ENCODE measurements around the gene FAM81A. TPM values are rescaled to one million over a fixed set of nuclear protein-coding genes. Genes with fewer than 3 reads are reported as not detected.
A peak's percentile ranks its signal among the peaks of the same experiment; 100 is the strongest.

FAM81A gene
- total RNA-seq, 2 experiments from 2014 or later, result 4.6 to 4.7 TPM

DNA sequence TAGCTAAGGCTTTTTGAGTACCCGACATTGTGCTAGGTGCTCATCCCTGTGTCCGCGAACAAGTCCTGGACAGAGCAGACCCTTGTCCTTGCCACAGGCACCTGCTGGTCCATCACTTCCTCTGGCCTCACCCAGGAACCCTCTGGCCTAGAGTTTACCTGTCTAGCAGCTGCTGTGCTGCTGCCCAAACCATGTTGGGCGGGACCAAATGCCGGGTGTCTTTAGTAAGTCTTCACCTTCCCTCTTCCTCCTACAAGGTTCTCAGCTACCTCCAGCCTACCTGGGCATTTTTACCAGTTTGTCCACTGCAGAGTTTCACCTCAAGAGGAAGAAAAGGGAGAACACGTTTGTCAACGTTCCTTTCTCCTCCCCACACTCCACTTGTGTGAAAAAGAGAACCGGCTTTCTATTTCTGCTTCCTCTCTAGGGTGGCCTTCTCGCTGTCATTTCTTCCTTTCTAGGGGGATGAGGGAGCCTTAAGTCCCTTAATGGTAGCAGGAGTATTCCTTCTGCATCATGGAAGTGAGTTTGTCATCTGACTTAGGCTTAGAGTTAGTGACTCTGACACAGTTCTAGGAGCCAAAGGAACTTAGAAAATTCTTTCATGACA lies 93.2 kb downstream of the FAM81A start:
- no peak for ATAC-seq
- Mint-ChIP-seq H3K27ac (no peak overlapping the region), H3K4me1 (ENCODE audit: low read depth) (peaks cover 6% of the 10 kb centered on the region), H3K9me3 (ENCODE audit: insufficient read depth) (no peaks in the 10 kb centered on the region), H3K4me3 (no peak overlapping the region), H3K27me3 (ENCODE audit: low read depth) (peaks cover 14% of the 10 kb centered on the region), H3K36me3 (ENCODE audit: low read depth) (no peaks in the 10 kb centered on the region)
- POLR2A ChIA-PET, result no interaction called here
- DNase-seq, result no peak
- CTCF ChIA-PET, result interaction anchor here (1.3 kb wide), 1 partner anchor 285 kb away, joined by 4 read pairs; no protein-coding TSS in a partner anchor

DNA sequence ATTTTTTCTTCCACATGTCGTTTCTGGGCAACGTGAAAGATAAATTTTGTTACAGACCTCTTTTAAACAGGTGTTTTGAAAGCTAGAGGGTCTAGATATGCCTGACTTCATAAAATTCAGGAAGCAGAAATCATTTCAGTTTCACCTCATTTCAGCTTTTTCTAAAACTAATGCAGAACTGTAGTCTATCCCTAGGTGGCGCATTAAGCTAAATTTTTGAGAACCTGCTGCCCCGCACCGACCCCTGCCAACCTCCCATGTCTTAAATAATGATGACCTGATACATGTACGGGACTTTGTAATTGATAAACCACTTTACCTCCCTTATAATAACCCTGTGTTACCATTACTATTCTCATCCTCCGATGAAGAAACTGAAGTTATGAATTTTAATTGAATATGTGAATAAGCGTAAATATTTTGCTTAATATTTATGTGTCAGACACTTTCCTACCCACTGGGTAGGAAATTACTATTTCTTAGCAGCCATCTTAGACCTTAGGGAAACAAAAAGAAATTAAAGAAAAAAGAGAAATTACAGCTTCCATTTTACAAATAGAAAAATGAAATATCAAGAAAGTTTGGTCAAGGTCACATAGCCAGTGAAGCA lies 94.9 kb downstream of the FAM81A start:
- Mint-ChIP-seq H3K9me3 (ENCODE audit: insufficient read depth) (no peaks in the 10 kb centered on the region), H3K36me3 (ENCODE audit: low read depth) (no peaks in the 10 kb centered on the region), H3K4me1 (ENCODE audit: low read depth) (peaks cover 6% of the 10 kb centered on the region), H3K27ac (no peak overlapping the region), H3K4me3 (no peak overlapping the region), H3K27me3 (ENCODE audit: low read depth) (peaks cover 16% of the 10 kb centered on the region)
- no peak for ATAC-seq
- CTCF ChIA-PET, result interaction anchor here (0.6 to 2.4 kb wide), 49 partner anchors 9 to 794 kb away, joined by 3 to 32 read pairs (median 4); partner anchors contain the start of genes GCNT3 and GTF2A2
- DNase-seq, result peak; percentile 54
- POLR2A ChIA-PET, result interaction anchor here (0.8 kb wide), 1 partner anchor 27 kb away, joined by 3 read pairs; no protein-coding TSS in a partner anchor

DNA sequence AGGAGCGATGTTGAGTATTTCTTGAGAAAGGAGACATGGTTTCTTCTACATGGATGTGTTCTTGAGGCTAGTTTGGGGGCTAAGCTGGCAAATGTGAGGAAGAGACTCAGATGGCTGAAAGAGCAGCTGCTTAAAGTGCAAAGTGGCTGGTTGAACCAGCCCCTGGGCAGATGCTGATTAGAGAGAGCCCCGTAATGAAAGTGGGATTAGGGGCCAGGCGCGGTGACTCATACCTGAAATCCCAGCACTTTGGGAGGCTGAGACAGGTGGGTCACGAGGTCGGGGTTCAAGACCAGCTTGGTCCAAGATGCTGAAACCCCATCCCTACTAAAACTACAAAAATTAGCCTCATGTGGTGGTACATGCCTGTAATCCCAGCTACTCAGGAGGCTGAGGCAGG lies 98.6 kb downstream of the FAM81A start:
- ChIA-PET POLR2A (interaction anchor here (0.6 kb wide), 1 partner anchor 413 kb away, joined by 3 read pairs; no protein-coding TSS in a partner anchor), CTCF (interaction anchor here (1.3 to 1.5 kb wide), 2 partner anchors 11 to 105 kb away, joined by 3 read pairs; no protein-coding TSS in a partner anchor)
- Mint-ChIP-seq H3K36me3 (ENCODE audit: low read depth) (no peaks in the 10 kb centered on the region), H3K27ac (no peak overlapping the region), H3K9me3 (ENCODE audit: insufficient read depth) (no peaks in the 10 kb centered on the region), H3K4me3 (no peak overlapping the region), H3K27me3 (ENCODE audit: low read depth) (peaks cover 8% of the 10 kb centered on the region), H3K4me1 (ENCODE audit: low read depth) (peaks cover 4% of the 10 kb centered on the region)
- DNase-seq, result no peak
- no peak for ATAC-seq

DNA sequence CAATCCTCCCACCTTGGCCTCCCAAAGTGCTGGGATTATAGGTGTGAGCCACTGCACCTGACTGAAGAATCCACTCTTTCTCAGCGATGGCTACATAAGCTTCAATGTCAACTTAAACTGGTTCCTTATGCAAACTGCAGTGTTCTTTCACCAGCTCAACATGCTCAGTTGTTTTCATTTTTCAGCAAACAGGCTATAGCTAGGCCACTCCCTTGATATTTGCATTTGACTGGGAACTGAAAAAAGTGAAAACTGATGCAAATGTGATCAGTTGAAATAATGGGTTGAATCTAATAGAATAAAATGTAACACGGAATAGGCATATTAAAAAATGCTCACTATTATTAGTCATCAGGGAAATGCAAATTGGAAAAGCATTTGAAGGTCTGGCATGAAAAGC lies 99.4 kb downstream of the FAM81A start:
- Mint-ChIP-seq H3K4me3 (no peak overlapping the region), H3K27me3 (ENCODE audit: low read depth) (peaks cover 8% of the 10 kb centered on the region), H3K9me3 (ENCODE audit: insufficient read depth) (no peaks in the 10 kb centered on the region), H3K27ac (no peak overlapping the region), H3K4me1 (ENCODE audit: low read depth) (peaks cover 4% of the 10 kb centered on the region), H3K36me3 (ENCODE audit: low read depth) (no peaks in the 10 kb centered on the region)
- DNase-seq (no peak), ATAC-seq (no peak)
- ChIA-PET CTCF (no interaction called here), POLR2A (no interaction called here)

DNA sequence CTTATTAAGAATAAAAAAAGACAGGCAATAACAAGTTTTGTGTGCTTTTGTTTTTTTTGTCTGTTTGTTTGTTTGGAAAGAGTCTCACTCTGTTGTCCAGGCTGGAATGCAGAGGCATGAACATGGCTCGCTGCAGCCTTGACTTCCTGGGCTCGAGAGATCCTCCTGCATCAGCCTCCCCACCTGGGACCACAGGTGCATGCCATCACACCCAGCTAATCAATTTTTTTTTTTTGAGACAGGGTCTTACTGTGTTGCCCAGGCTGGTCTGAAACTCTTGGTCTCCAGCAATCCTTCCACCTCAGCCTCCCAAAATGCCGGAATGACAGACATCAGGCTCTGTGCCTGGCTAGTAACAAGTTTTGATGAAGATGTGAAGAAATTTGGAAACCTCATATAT lies 100.5 kb downstream of the FAM81A start:
- DNase-seq (no peak), ATAC-seq (no peak)
- Mint-ChIP-seq H3K27me3 (ENCODE audit: low read depth) (peaks cover 8% of the 10 kb centered on the region), H3K36me3 (ENCODE audit: low read depth) (no peaks in the 10 kb centered on the region), H3K4me3 (no peak overlapping the region), H3K4me1 (ENCODE audit: low read depth) (peaks cover 6% of the 10 kb centered on the region), H3K27ac (no peak overlapping the region), H3K9me3 (ENCODE audit: insufficient read depth) (no peaks in the 10 kb centered on the region)
- ChIA-PET CTCF (no interaction called here), POLR2A (no interaction called here)

DNA sequence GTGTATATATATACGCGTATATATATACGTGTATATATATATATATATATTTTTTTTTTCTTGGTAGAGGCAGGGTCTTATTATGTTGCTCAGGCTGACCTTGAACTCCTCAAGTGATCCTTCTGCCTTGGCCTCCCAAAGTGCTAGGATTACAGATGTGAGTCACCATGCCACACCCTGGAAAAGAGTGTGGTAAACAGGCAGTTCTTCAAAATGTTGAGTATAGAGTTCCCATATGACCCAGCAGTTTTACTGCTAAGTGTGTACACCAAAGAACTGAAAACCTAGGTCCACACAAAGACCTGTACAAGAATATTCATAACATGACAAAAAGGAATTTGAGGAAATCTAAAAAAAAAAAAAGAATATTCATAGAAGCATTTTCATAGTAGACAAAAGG lies 101.8 kb downstream of the FAM81A start:
- Mint-ChIP-seq H3K9me3 (ENCODE audit: insufficient read depth) (no peaks in the 10 kb centered on the region), H3K36me3 (ENCODE audit: low read depth) (no peaks in the 10 kb centered on the region), H3K4me3 (no peak overlapping the region), H3K27ac (no peak overlapping the region), H3K27me3 (ENCODE audit: low read depth) (peaks cover 5% of the 10 kb centered on the region), H3K4me1 (ENCODE audit: low read depth) (peaks cover 14% of the 10 kb centered on the region)
- ChIA-PET CTCF (no interaction called here), POLR2A (no interaction called here)
- no peak for DNase-seq
- ATAC-seq, result no peak

DNA sequence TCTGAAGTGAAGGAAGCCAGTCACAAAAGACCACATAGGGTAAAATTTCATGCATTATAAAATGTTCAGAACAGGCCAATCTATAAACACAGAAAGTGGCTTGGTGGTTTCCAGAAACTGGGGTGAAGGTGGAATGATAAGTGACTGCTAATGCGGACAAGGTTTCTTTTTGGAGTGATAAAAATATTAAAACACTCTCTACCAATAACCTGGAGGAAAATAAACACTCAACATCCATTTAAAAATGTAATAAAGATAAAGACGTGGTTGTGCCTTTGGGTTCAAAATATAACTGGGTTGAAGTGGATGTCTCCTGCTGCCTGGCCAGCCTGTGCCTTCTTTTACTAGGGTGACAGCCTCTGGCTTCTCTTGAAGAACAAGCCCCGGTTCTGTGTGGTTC lies 102.7 kb downstream of the FAM81A start:
- ATAC-seq (no peak), DNase-seq (no peak)
- Mint-ChIP-seq H3K27me3 (ENCODE audit: low read depth) (peaks cover 2% of the 10 kb centered on the region), H3K4me3 (no peak overlapping the region), H3K36me3 (ENCODE audit: low read depth) (no peaks in the 10 kb centered on the region), H3K4me1 (ENCODE audit: low read depth) (peaks cover 14% of the 10 kb centered on the region), H3K27ac (no peak overlapping the region), H3K9me3 (ENCODE audit: insufficient read depth) (no peaks in the 10 kb centered on the region)
- POLR2A ChIA-PET, result no interaction called here
- CTCF ChIA-PET, result interaction anchor here (3.1 kb wide), 1 partner anchor 8 kb away, joined by 12 read pairs; no protein-coding TSS in a partner anchor

DNA sequence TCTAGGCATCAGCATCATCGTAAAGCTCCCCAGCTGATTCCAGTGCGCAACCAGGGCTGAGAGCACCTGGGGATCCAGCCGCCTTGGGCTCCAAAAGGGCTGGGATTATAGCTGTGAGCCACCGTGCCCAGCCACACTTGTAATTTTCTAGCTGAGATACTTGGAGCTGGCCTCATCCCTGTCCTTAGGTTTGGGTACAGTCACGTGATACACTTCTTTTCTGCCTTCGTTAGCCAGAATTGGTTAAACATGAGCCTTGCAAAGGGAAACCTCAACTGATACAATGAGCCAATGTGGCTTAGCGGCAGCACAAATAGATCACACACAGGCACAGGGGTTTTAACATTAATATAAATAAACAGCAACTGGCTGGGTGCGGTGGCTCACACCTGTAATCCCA lies 103.8 kb downstream of the FAM81A start:
- Mint-ChIP-seq H3K4me3 (no peak overlapping the region), H3K9me3 (ENCODE audit: insufficient read depth) (no peaks in the 10 kb centered on the region), H3K27ac (no peak overlapping the region), H3K27me3 (ENCODE audit: low read depth) (no peaks in the 10 kb centered on the region), H3K4me1 (ENCODE audit: low read depth) (peaks cover 14% of the 10 kb centered on the region), H3K36me3 (ENCODE audit: low read depth) (no peaks in the 10 kb centered on the region)
- ChIA-PET CTCF (interaction anchor here (1.9 to 3.1 kb wide), 2 partner anchors 9 to 12 kb away, joined by 6 to 12 read pairs; no protein-coding TSS in a partner anchor), POLR2A (no interaction called here)
- DNase-seq, result no peak
- ATAC-seq, result no peak

DNA sequence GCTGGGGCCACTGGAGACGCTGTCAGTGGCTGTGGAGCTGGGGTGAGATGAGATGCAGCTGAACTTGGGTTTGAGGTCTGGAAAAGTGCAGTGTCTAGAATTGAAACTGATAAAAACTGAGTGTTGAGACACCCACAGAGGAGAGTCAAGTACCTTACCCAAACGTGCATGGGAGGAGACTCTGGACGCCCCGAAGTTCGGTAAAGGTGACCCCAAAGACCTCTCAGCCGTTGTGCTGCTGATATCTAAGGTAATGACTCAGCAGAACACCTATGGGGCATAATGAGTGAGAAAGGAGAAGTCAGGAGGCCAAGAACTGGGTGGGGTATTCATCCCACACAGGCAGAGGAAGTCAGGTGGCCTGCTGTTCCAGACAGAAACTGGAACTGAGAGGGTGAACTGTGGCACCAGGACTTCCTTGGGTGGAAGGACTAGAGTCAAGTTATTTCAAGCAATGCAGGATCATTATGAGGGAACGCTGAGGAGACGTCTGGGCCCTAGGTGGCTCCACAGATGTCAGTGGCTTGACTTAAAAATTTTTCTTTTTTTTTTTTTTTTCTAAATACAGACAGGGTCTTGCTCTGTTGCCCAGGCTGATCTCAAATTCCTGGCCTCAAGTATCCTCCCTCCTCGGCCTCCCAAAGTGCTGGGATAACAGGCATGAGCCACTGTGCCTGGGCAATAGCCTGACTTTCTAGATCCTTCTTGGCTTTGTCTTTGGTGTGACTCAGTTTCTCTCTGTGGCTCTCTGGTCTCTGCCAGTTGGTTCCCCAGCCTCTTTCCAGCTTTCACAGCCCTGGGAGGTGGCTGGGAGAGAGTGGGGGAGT lies 105.9 kb downstream of the FAM81A start:
- peaks cover 14% of the 10 kb centered on the region for H3K4me1 Mint-ChIP-seq (ENCODE audit: low read depth)
- ChIA-PET CTCF (interaction anchor here (3.1 kb wide), 1 partner anchor 11 kb away, joined by 12 read pairs; no protein-coding TSS in a partner anchor), POLR2A (no interaction called here)
- peak overlapping the region; percentile 41 for H3K27ac Mint-ChIP-seq
- no peaks in the 10 kb centered on the region for H3K9me3 Mint-ChIP-seq (ENCODE audit: insufficient read depth)
- H3K27me3 Mint-ChIP-seq (ENCODE audit: low read depth), result peaks cover 10% of the 10 kb centered on the region
- no peak overlapping the region for H3K4me3 Mint-ChIP-seq
- DNase-seq (no peak), ATAC-seq (peak; percentile 61)
- no peaks in the 10 kb centered on the region for H3K36me3 Mint-ChIP-seq (ENCODE audit: low read depth)

DNA sequence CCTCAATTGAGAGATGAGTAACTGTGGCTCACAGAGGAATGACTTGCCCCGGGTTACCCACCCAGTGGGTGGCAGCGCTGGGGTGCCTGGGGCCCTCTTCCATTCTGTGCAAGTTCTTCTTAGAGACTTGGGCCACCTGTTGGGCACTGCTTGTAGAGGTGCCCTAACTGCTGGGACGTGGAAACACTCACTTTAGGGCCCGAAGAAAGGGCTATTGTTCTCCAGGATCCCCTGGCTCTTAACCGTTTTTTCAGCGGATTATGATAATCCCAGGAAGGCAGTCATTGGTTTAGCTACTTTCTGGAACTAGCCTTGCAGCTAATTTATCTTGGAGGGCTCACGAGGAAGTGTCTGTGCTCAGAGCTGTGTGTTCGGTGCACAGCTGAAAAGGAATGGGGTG lies 107.6 kb downstream of the FAM81A start:
- peaks cover 15% of the 10 kb centered on the region for H3K27me3 Mint-ChIP-seq (ENCODE audit: low read depth)
- no peaks in the 10 kb centered on the region for H3K9me3 Mint-ChIP-seq (ENCODE audit: insufficient read depth)
- no peak overlapping the region for H3K4me3 Mint-ChIP-seq
- peaks cover 14% of the 10 kb centered on the region for H3K4me1 Mint-ChIP-seq (ENCODE audit: low read depth)
- H3K27ac Mint-ChIP-seq, result no peak overlapping the region
- no peak for DNase-seq
- POLR2A ChIA-PET, result no interaction called here
- CTCF ChIA-PET, result interaction anchor here (1.6 kb wide), 1 partner anchor 12 kb away, joined by 7 read pairs; no protein-coding TSS in a partner anchor
- ATAC-seq, result no peak
- H3K36me3 Mint-ChIP-seq (ENCODE audit: low read depth), result no peaks in the 10 kb centered on the region

DNA sequence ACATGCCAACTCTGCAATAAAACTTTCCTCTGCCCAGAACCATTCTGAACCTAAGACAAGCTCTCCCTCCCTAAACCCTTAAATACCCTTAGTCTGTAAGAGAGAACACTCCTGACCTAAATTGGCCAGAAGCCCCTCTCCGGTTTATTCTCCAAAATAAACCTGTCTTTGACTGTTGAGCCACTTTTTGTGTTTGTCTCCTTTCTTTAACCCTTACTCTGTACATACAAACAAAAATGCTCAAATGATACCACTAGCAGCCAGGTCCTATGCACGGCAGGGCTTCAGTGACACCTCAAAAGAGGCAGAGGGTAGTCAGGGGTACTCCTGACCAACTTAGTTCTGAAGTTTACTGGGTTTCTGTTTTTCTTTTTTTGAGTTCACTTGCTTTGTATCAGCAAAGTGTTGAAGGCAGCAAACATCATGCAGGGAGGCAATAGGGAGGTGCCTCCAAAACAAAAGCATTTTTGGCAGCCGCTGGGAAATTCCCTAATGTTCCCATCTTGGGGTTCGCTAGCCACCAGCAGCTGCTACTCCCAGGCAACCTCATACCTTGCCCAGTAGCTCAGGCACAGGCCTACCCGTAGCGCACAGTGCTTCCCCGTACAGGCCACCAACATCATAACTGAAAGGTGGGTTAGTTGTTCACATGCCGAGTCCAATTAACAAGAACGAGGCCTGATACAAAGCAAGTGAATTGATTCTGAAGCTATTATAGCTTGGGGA lies 110.7 kb downstream of the FAM81A start:
- POLR2A ChIA-PET, result no interaction called here
- CTCF ChIA-PET, result no interaction called here
- no peaks in the 10 kb centered on the region for H3K9me3 Mint-ChIP-seq (ENCODE audit: insufficient read depth)
- no peak overlapping the region for H3K27ac Mint-ChIP-seq
- no peak overlapping the region for H3K4me3 Mint-ChIP-seq
- H3K4me1 Mint-ChIP-seq (ENCODE audit: low read depth), result peaks cover 6% of the 10 kb centered on the region
- no peak for DNase-seq
- no peaks in the 10 kb centered on the region for H3K36me3 Mint-ChIP-seq (ENCODE audit: low read depth)
- H3K27me3 Mint-ChIP-seq (ENCODE audit: low read depth), result peaks cover 15% of the 10 kb centered on the region
- ATAC-seq, result no peak
